ENCODE measurements around the gene GOLGA5.

GRCh38 chr14:92783813-92784431 lies 10.2 kb upstream of the GOLGA5 start:
- TF ChIP-seq CTCF (conservative IDR thresholded peaks at IDR 0.05; ENCODE audit: low read depth in 2 of 2) (peak; percentile 59 to 60), POLR2AphosphoS5 (IDR thresholded peaks at IDR 0.05; ENCODE audit: low read depth) (no peak), EZH2 (IDR thresholded peaks at IDR 0.05; ENCODE audit: low read depth, unreplicated experiment) (no peak), REST (IDR thresholded peaks at IDR 0.05; ENCODE audit: unreplicated experiment) (no peak)
